ENCODE measurements around the gene LRRC42.

LRRC42 gene

GRCh38 chr1:53936430-53936829 is 9.7 kb upstream of the LRRC42 start:
- ChIA-PET CTCF (interaction anchor here (1.0 to 1.7 kb wide), 2 partner anchors 9 to 13 kb away, joined by 3 to 4 read pairs; partner anchors contain the start of genes IFT25 and LRRC42), POLR2A (no interaction called here)
- no peak for DNase-seq (ENCODE audit: low read depth, low spot score)
- H3K4me3 ChIP-seq (ENCODE audit: low read depth, low read length), result no peak overlapping the region
- TF ChIP-seq, protein P1, sequence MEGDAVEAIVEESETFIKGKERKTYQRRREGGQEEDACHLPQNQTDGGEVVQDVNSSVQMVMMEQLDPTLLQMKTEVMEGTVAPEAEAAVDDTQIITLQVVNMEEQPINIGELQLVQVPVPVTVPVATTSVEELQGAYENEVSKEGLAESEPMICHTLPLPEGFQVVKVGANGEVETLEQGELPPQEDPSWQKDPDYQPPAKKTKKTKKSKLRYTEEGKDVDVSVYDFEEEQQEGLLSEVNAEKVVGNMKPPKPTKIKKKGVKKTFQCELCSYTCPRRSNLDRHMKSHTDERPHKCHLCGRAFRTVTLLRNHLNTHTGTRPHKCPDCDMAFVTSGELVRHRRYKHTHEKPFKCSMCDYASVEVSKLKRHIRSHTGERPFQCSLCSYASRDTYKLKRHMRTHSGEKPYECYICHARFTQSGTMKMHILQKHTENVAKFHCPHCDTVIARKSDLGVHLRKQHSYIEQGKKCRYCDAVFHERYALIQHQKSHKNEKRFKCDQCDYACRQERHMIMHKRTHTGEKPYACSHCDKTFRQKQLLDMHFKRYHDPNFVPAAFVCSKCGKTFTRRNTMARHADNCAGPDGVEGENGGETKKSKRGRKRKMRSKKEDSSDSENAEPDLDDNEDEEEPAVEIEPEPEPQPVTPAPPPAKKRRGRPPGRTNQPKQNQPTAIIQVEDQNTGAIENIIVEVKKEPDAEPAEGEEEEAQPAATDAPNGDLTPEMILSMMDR (IDR thresholded peaks at IDR 0.05; ENCODE audit: insufficient read depth, low read length, missing control alignments), result no peak

GRCh38 chr1:53938136-53938830 is 7.9 kb upstream of the LRRC42 start:
- no peak overlapping the region for H3K4me3 ChIP-seq (ENCODE audit: low read depth, low read length)
- ChIA-PET POLR2A (interaction anchor here (0.6 kb wide), 1 partner anchor 9 kb away, joined by 3 read pairs; no protein-coding TSS in a partner anchor), CTCF (no interaction called here)
- no peak for DNase-seq (ENCODE audit: low read depth, low spot score)
- TF ChIP-seq, protein P1 (IDR thresholded peaks at IDR 0.05; ENCODE audit: insufficient read depth, low read length, missing control alignments), result no peak

GRCh38 chr1:53942127-53942957 is 3.8 kb upstream of the LRRC42 start:
- no peak overlapping the region for H3K4me3 ChIP-seq (ENCODE audit: low read depth, low read length)
- no peak for DNase-seq (ENCODE audit: low read depth, low spot score)
- TF ChIP-seq, protein P1 (IDR thresholded peaks at IDR 0.05; ENCODE audit: insufficient read depth, low read length, missing control alignments), result no peak
- ChIA-PET CTCF (interaction anchor here (0.7 to 2.0 kb wide), 2 partner anchors 50 to 64 kb away, joined by 3 to 6 read pairs; no protein-coding TSS in a partner anchor), POLR2A (no interaction called here)

DNA sequence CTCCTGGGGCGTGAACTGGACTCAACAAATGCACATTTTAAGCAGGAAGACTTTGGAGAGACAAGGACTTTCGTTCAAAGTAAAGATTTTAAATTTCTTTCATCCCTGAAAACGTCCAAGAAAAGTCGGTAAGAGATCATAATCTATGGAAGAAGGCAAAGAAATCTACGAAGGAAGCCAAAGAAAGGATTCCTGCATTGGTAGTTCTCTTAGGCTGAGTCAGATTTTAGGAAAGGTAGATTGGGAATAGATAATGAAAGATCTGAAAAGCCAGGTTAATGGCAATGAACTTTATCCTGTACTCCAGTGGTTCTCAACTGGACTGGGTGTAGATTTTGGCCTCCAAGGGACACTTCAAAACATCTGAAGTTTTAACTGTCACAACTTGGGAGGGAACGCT is 3.1 kb upstream of the LRRC42 start:
- DNase-seq (ENCODE audit: low read depth, low spot score), result no peak
- no peak overlapping the region for H3K4me3 ChIP-seq (ENCODE audit: low read depth, low read length)
- TF ChIP-seq, protein P1 (IDR thresholded peaks at IDR 0.05; ENCODE audit: insufficient read depth, low read length, missing control alignments), result no peak
- ChIA-PET POLR2A (no interaction called here), CTCF (interaction anchor here (2.0 kb wide), 1 partner anchor 65 kb away, joined by 6 read pairs; no protein-coding TSS in a partner anchor)

DNA sequence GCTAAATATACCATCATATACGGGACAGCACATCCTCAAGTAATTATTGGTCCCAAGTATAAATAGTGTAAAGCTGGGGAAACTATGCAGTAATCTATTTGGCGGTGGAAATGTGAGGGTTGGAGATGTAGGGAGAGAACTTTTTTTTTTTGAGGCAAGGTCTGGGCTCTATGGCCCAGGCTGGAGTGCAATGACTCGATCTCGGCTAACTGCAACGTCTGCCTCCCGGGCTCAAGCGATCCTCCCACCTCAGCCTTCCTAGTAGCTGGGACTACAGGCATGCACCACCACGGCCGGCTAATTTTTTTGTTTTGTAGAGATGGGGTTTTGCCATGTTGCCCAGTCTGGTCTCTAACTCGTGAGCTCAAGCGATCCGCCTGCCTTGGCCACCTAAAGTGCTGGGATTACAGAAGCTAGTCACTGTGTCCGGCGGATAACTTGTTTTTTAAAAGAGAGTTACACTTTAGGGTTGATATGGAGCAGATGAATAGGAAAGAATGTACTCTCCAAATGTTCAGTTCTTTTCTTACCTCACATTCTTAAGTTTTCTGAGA is 2.6 kb upstream of the LRRC42 start:
- TF ChIP-seq, protein P1 (IDR thresholded peaks at IDR 0.05; ENCODE audit: insufficient read depth, low read length, missing control alignments), result no peak
- DNase-seq (ENCODE audit: low read depth, low spot score), result no peak
- CTCF ChIA-PET, result interaction anchor here (2.0 kb wide), 1 partner anchor 65 kb away, joined by 6 read pairs; no protein-coding TSS in a partner anchor
- POLR2A ChIA-PET, result no interaction called here
- no peak overlapping the region for H3K4me3 ChIP-seq (ENCODE audit: low read depth, low read length)
